Mesenteric fat pad (tissue), 1 donor: Measurements from ENCODE around the gene GRB7. TPM values are rescaled to one million over a fixed set of nuclear protein-coding genes. Genes with fewer than 3 reads are reported as not detected.

Experiments used
- DNase-seq: peaks from one replicate; pipeline ENCODE4 v3.0.0-alpha.2; 2020; ENCODE audit warnings: low spot score
- total RNA-seq: library from RNA; stranded (reverse); fragmentation: NEBNext Ultra II Directional; extraction: Animal tissue kit (Norgen Biotek cat#: 25700); gene quantifications from one replicate; pipeline ENCODE4 v1.2.1, GENCODE V29; 2021
- donor health status: DM: yes; HTN: yes; CAD: no.

The GRB7 gene
- total RNA-seq, 1 donor from 2014 or later, result 0.29 TPM

DNA sequence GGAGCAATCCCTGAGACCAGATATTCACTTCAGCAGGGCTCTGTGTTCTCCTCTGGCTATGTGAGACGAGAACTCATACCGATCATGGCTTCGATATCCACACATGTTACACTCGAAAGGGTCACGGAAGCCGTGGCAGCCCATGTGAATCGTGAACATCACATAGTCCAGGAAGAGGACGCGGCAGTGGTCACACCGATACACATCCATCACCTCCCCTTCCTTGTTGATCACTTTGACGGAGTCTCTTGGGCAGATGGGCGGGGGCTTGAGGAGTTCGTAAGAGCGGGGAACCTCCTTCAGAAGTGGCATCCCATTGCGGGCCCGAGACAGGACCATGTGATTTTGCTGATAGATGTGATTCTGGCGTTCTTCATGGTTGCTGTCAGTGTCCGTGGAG lies 28.0 kb downstream of the GRB7 start:
- DNase-seq, result no peak

DNA sequence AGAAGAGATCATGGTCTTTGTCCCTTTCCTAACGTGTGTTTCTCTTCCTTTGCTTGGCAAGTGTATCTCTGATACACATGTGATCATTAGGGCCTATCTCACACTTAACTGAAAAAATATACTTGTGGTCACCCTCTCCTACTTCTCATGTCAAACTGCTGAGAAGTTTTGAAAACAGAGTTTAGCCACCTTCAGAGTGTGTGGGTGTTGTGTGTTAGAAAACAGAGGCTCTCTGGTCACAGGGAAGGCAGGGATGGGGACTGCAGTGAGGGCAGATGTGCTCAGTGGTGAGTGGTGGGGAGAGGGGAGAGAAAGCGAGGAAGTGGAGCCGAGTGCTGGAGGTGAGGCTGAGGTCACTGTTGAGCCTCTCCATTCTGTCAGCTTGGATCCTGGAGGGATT lies 29.4 kb downstream of the GRB7 start:
- DNase-seq, result no peak

DNA sequence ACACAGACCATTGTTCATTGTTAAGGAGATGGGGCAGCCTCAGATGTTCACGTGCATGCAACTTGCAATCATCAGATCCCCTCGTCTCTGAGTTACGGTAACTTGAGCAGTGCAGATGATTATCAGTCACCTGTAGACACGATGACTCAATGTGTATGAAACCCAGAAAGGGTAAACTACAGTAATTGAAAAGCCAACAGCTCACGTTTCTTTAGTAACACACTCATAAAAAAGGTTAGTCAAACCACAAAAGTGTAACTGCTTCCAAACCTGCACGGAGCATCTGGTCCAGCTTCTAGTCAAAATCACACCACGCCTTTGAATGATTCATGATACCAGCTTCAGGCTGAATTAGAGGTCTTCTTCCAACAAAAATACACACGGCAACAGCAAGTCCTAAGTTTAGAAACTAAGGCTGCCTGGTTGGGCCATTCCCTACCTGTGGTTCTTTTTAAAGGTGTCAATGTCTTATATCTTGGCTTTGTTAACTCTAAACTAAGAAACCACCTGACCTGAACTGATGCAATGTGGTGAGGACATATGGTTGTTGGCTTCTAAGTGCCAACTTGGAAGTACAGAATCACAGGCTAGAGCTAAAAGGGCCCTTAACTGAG lies 32.3 kb downstream of the GRB7 start:
- no peak for DNase-seq

DNA sequence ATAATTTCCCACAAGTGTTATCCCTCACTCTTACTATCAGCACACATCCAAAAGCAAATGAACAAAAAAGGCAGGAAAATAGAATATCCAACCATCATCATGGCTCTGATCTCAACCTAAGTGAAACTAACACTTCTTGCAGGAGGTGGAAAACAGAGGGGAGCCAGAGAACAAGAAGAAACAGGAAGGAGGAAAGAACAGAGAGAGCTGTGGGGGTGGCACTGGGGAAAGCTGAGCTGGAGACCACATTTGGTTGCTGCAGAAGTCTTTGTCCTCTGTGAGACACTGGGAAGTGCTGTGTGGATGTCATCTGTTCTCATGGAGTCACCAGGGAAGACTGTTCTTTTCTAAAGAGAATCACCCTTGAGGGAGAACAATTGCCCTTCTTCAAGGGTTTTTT lies 34.7 kb downstream of the GRB7 start:
- DNase-seq, result no peak

DNA sequence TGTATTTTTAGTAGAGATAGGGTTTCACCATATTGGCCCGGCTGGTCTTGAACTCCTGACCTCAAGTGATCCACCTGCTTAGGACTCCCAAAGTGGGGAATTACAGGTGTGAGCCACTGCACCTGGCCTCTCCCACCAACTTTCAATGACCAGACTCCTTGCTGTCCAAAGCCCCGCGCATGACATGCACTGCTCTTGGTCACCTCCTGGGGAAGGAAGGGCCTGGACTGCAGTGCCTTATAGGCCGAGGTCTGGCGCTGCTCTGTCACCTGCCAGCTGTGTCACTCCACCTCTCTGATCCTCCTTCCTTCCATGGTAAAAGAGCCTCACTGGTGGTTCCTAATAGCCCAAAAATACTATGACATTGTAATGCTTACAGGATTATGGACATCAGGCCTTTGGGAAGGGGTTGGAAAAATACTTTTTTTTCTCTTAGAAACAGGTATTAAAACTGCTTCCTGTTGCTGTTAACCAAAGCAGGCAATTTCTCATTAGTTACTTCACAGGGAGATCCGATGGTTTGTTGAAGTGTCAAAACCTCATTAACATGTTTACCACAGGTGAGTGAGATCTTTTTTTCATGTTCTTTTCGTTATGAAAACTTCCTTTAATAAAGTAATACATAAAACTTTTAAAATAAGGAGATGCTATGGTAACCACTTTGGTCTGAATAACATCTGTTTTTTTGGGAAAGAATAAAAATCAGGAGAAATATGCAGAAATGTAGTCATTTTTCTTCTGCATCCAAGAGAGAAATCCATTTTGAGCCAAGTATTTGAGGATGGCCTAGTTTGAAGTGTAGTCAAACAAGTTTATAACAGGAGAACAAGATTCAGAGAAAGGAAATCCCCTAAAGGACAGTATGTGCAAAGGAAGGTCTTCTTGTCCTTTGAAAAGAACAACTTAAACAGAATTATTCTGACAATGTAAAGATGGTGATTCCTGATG lies 35.5 kb downstream of the GRB7 start:
- no peak for DNase-seq

DNA sequence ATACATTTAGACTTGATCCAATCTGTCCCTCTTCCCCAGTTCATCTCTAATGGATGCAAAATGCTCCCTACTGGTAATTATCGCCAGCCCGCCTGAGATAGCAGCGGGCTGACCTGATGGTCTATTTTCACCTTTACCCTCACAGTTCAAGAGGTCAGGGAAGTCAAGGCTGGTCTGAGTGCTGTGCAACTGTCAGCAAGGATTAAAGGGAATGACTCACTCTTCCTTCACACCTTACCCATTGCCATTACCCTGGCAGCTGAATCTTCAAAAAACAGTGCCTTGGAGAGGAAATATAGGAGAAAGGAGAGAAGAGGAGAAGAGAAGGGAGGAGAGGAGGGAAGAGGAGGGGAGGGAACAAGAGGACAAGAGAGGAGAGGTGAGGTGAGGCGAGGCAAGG lies 36.3 kb downstream of the GRB7 start:
- no peak for DNase-seq

DNA sequence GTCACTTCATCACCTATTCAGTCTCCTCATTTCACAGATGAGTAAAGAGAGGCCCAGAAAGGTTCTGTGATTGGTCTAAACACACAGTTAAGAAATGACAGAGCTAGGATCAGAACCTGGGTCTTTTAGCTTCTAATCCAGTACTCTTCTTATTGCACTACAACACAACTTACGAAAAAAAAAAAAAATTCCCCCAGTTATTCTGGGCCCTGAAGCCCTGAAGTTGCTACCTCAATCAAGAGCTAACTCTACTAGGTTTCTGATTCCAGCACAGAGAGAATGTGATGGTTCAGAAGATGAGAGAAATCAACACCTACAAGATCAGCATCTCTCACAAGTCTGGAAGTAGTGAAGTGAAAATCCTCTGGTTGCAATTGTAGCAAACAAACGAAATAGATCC lies 37.3 kb downstream of the GRB7 start:
- no peak for DNase-seq

DNA sequence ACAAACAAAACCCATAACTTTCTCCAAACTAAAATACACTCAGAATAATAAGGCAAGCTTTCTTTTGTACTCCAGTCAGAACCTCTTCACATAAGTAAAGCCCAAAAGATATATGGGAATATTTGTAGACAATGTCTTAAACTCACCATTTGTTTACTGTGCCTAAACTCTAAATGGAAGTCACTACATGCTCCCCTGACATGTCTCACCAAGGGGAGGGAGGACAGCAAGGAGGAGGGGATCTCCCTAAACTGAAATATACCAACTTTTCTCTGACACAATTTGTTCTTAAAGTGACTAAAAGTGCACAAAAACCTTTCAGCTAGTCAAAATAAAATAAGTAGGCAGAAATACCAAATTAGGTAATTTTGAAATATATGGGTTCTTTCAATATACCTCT lies 38.5 kb downstream of the GRB7 start:
- DNase-seq, result no peak

DNA sequence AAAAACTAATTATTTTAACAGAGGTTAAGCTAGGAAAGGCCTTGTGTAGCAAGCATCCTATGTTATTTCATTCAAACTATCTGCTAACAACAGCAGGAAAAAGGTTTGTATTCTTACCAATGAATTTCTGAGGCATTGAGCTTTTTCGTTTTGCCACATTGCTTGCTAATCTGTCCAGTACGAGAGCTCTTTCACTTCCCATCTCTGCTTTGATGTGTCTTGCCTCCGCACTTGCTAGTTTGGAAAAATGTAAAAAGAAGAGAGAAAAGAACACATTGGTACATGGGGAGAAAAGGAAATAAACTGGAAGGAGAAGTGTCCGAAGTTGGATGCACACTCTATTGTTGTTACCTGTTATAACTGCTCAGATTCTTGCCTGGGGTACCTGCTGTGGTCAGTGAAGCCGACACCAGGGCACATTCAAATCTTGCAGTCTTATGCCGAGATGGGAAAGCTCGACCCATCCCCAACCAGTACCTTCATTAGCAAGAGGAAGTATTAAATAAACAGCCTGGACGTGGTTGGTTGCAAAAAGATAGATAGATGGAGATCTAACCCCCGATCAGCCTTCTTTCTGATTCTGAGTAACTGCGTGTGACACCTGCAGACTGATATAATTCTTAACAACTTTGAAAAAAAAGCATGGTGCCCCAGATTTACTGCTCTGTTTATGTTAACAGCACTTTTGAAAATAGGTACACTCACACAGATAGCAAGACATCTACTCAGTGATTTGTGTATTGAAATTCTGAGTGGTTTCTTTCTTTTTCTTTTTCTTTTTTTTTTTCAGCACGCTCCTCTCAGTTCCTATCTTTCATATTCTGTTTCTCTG lies 40.0 kb downstream of the GRB7 start:
- DNase-seq, result no peak

DNA sequence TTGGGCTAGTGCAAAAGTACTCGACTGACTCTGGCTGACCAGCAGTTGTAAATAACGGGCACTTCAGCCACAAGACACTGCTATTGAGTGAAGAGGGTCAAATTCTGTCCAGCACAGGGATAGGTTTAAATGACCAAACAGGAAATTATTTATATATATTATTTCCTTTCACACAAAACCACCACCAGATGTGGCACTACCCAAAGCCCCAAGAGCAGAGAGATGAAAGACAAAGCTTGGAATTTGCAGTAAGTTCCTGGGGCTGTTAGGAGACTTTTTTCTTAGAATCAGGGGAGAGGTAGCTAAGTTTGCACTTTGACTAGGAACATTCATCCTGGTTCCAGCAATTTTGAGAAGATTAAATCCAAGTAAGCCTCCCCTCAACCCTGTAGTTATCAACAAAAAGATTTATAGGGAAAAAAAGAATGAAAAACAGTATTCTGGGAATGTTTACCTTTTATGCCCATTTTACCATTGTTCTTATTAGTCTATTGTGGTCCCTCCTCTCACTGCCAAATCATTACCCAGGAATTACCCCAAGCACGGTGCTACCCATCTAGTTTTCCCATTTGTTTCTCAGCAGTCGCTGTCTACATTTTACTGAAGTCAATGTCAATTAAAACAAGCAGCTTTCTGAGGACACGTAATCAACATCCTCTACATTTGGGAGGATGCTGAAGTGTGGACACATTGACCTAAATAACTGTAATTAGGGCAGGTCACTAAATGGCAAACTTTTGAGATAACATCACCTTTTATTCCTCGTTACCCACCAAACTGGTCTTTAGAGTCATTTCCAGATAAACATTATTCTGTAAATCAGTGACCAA lies 43.5 kb downstream of the GRB7 start:
- no peak for DNase-seq

DNA sequence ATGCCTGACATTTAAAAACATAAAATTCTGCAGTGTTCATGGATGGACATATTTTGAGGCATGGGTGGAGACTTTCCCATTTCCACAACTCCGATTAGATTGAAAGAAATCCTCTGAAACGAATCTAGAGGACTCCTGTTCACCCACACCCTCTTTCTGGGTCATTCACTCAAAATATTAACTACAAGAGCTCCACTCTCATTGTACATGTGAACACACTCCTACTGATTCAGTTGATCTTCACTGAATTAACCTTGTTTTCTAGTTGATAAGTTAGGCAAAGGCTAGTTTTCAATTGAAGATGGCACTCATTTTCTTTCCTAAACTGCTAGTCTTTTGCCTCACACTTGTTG lies 44.1 kb downstream of the GRB7 start:
- no peak for DNase-seq

DNA sequence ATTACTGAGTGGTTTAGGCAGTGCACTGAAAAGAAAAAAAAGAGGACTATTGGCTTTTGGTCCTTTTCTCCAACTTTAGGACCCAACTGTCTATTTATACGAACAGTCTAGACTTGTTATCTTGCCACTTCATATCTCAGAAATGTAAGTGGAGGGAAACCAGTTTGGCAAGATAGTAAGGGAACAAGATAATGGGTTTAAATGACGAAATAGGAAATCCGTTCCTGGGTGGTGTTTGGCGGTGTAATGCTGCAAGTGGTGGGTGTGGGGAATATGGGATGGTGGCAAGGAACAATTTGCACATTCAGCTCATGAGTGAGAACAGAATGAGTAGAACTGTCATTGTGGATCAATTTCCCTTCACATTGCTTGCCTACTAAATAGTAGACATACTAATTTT lies 44.7 kb downstream of the GRB7 start:
- no peak for DNase-seq

DNA sequence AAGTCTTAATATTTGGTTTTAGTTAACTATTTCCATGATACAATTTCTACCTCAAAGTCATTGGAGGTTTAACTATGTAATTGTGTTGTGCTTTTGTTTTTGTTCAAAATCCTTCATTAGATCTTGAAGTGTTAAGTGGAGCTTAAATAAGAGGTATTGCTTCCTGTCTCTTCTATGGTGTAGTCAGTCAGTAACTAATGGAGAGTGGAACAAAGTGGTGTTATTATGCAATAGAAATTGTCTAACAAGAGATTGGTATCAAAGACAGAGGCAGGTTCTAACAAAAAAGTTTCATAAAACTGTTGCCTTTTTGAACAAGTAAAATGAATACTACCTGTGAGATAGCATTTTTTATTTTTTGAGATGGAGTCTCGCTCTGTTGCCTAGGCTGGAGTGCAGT lies 45.2 kb downstream of the GRB7 start:
- no peak for DNase-seq

DNA sequence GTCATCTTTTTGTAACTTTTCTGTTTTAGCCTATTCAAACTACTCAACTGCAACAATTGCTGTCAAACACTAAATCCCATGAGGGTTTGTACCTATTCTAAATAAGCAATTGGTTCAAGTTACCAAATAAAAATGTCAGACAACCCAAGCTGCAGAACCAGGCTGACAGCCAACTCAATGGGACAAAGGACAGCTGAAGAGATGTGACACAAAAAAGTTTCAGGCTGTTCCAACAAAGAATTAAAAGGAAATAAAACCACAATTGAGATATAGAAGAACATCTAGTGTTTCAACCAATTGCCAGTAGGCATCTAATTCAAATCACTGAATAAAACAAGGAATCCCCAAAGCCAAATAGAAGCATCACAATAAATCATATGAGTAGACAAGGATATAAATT lies 49.3 kb downstream of the GRB7 start:
- no peak for DNase-seq

DNA sequence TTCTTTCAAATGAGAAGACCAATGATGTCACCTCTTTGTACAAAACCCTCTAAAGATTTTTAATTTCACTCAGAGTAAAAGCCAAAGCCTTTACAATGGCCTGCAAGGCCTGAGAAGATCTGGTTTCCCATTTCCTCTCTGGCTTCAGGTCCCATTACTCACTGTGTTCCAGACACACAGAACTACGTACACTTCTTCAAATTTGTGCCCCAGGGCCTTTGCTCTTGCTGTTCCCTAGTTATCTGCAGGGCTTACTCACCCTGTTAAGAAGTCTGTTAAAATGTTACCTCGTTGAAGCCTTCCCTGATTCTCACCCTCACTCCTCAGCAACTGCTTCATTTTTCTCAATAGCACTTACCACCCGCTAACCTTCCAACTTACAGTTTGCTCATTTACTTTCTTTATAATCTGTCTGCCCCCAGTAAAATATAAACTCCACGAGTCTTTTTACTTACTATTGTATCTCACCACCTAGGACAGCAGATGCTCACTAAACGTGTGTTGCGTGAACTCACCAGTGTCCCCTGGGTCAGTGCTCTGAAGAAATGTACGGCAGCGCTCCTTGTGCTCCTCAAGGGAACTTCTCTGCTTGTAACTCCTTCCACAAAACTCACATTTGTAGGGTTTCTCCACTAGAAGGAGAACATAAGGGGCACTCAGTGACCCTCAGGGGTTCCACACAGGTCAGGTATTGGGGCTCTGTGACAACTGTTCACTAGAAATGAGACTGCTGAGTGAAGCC lies 50.2 kb downstream of the GRB7 start:
- no peak for DNase-seq

DNA sequence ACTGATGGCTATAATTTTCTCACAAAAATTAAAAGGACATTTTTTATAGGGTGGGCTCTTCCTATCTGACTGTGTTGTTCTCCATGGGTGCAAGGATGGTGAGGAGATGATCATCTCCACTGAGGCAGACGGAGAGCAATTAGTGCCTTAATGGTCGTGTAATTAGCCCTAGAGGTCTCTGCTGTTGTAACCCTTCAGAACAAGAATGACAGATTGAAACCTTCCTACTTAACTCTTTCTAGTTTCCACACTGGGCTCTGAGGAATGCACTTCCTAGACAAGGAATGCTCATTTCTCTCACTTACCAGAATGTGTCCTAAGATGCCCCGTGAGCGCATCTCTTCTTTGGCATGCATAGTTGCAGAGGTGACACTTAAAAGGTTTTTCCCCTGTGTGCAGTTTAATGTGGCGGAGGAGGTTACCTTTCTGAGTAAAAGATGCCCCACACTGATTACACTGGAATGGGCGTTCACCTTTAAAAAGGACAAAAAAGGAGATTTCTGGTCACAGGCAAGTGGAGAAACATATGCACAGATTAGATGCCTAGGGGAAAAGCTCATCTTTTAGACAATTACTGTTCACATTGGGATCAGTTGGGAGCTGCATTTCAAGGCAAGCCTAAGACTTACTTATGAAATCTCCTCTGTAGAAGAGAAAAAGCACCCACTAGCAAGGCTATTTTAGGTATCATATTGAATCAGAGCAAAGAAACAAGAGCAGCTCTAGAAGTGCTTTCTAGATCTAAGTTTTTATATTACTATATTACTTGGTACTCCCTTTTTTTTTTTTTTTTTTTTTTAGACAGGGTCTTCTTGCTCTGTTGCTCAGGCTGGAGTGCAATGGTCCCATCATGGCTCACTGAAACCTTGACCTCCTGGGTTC lies 53.6 kb downstream of the GRB7 start:
- DNase-seq, result no peak

DNA sequence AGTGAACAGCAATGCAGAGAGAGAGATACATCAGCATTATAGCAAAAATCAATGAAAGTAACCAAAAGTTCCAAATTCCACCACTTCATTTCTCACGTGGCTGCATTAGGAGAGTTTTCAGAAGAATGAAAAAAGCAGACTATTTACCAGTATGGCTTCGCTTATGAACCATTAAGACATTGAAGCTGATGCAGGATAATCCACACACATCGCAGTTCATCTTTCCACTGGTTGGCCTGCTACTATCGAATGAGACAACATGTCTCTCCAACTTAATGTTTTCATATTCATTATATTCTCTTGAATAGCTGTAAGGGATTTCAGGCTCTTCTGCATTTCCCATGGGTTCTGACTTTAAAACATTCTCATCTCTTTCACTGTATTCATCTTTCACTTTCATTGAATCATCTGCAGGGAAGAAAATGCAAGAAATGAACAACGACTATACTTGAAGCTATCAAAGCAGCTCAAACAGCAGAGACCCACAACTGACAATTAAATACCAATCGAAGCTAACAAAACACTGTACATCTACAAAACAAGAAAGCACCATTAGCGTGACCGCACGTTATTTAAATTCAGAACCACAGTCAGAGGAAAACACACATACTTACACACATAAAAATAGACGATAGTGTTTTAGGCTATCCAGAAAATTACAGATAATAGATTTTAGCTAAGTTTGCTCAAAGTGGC lies 54.9 kb downstream of the GRB7 start:
- DNase-seq, result no peak

DNA sequence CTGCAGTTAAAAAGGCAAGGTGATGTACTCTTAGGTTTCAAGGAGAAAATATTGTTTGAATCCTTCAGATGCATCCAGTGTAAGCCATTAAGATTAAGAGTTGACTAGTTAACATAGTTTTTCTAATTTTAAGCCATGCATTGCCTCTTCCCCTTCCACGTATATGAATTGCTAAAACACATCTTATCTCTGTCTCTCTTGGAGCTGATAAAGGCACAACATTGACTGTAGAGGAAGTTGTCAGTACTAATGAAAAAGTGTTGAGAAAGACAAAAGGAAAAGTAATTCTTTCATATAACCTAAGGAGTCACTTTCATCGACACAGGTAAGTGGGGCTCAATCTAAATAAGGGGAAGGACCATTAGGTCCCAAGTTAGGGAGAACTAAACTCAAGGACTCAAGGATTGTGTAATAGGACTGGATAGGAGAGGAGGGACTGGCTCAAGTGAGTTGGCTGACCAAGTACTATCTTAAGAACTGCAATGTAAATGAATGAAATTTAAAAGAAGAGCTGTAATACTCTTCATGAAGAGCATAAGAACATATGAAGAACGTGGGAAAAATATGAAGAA lies 55.6 kb downstream of the GRB7 start:
- DNase-seq, result no peak
